ENCODE data around the gene FOSB. TPM values are rescaled to one million over a fixed set of nuclear protein-coding genes. Genes with fewer than 3 reads are reported as not detected.

The FOSB gene
- total RNA-seq, 1 experiment from 2014 or later = 1.9 TPM

DNA sequence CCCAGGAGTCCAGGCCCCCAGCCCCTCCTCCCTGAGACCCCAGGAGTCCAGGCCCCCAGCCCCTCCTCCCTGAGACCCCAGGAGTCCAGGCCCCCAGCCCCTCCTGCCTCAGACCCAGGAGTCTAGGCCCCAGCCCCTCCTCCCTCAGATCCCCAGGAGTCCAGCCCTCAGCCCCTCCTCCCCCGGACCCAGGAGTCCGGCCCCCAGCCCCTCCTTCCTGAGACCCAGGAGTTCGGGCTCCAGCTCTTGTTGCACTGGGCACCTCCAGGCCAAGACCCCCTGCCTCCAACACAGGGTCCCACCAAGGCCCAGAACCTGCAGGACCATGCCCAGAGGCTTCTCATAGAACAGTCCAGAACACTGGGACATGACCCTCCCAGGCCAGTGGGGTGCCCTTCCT is 47.9 kb upstream of the FOSB start:
- no TSS peak for BruUV-seq (replicated peaks)
- Histone ChIP-seq H3K4me1 (ENCODE audit: insufficient read depth, low read length, poor library complexity, severe bottlenecking) (peaks cover 8% of the 10 kb centered on the region), H3K4me3 (ENCODE audit: low read depth, low read length, poor library complexity, severe bottlenecking) (no peak overlapping the region), H3K36me3 (ENCODE audit: insufficient read depth, low read length, poor library complexity, severe bottlenecking) (peaks cover 37% of the 10 kb centered on the region), H3K9me3 (ENCODE audit: low read depth, low read length, poor library complexity, severe bottlenecking) (no peaks in the 10 kb centered on the region), H3K27me3 (replicated peaks; ENCODE audit: insufficient read depth, low read depth, low read length, poor library complexity) (no peaks in the 10 kb centered on the region), H3K27ac (ENCODE audit: low read depth, low read length, poor library complexity, severe bottlenecking) (no peak overlapping the region)
- no peak for DNase-seq (ENCODE audit: low spot score)
- TF ChIP-seq, protein P1, sequence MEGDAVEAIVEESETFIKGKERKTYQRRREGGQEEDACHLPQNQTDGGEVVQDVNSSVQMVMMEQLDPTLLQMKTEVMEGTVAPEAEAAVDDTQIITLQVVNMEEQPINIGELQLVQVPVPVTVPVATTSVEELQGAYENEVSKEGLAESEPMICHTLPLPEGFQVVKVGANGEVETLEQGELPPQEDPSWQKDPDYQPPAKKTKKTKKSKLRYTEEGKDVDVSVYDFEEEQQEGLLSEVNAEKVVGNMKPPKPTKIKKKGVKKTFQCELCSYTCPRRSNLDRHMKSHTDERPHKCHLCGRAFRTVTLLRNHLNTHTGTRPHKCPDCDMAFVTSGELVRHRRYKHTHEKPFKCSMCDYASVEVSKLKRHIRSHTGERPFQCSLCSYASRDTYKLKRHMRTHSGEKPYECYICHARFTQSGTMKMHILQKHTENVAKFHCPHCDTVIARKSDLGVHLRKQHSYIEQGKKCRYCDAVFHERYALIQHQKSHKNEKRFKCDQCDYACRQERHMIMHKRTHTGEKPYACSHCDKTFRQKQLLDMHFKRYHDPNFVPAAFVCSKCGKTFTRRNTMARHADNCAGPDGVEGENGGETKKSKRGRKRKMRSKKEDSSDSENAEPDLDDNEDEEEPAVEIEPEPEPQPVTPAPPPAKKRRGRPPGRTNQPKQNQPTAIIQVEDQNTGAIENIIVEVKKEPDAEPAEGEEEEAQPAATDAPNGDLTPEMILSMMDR (conservative IDR thresholded peaks at IDR 0.05; ENCODE audit: low read depth, low read length) = no peak
- TF ChIP-seq EZH2 (IDR thresholded peaks at IDR 0.05; ENCODE audit: borderline replicate concordance, low read depth, low read length, poor library complexity, severe bottlenecking) = no peak
- POLR2A ChIA-PET (ENCODE audit: low non-redundant PET) = no interaction called here
- intact Hi-C loops (cut with micrococcal nuclease; ENCODE audit: unreplicated experiment) = no loop called here
- CTCF ChIA-PET = no interaction called here

DNA sequence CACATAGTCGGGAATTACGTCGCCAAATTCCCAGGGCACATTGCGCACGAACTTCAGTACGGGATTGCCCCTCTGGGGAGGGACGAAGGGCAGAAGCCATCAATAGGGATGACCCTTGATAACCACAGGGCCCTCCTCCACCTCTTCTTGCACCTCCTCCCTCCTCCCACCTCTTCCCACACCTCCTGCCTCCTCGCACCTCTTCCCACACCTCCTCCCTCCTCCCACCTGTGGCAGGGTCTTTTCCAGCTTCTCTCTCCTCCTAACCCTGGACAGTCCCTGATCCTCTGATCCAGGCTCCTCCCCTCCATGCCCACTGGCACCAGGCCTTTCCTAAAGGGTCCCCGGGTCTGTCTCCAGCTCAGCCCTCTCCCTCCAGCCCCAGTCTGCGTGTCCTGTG is 47.4 kb upstream of the FOSB start:
- Histone ChIP-seq H3K36me3 (ENCODE audit: insufficient read depth, low read length, poor library complexity, severe bottlenecking) (peaks cover 37% of the 10 kb centered on the region), H3K4me1 (ENCODE audit: insufficient read depth, low read length, poor library complexity, severe bottlenecking) (peaks cover 12% of the 10 kb centered on the region), H3K9me3 (ENCODE audit: low read depth, low read length, poor library complexity, severe bottlenecking) (no peaks in the 10 kb centered on the region), H3K4me3 (ENCODE audit: low read depth, low read length, poor library complexity, severe bottlenecking) (no peak overlapping the region), H3K27me3 (replicated peaks; ENCODE audit: insufficient read depth, low read depth, low read length, poor library complexity) (no peaks in the 10 kb centered on the region), H3K27ac (ENCODE audit: low read depth, low read length, poor library complexity, severe bottlenecking) (no peak overlapping the region)
- no peak for DNase-seq (ENCODE audit: low spot score)
- ChIA-PET POLR2A (ENCODE audit: low non-redundant PET) (no interaction called here), CTCF (no interaction called here)
- no TSS peak for BruUV-seq (replicated peaks)
- TF ChIP-seq, protein P1 (conservative IDR thresholded peaks at IDR 0.05; ENCODE audit: low read depth, low read length) = no peak
- TF ChIP-seq EZH2 (IDR thresholded peaks at IDR 0.05; ENCODE audit: borderline replicate concordance, low read depth, low read length, poor library complexity, severe bottlenecking) = no peak
- intact Hi-C loops (cut with micrococcal nuclease; ENCODE audit: unreplicated experiment) = no loop called here

DNA sequence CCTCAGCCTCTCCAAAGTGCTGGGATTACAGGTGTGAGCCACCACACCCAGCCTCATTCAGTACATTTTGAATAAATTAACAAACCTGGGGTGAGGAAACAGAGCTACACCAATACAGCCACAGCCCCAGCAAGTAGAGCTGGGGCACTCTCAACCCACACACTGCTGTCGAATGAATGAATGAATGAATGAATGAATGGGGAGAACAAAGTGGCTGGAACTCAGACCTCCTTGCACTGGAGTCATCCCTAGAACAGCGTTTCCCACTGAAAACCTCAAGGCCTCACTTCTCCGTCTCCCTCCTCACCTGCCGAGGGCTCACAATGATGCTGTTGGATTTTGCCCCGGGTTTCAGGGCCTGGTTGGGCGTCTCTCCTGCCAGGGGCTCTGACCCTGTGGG is 46.9 kb upstream of the FOSB start:
- peaks cover 16% of the 10 kb centered on the region for H3K4me1 ChIP-seq (ENCODE audit: insufficient read depth, low read length, poor library complexity, severe bottlenecking)
- POLR2A ChIA-PET (ENCODE audit: low non-redundant PET) = no interaction called here
- no peak for TF ChIP-seq EZH2 (IDR thresholded peaks at IDR 0.05; ENCODE audit: borderline replicate concordance, low read depth, low read length, poor library complexity, severe bottlenecking)
- H3K27me3 ChIP-seq (replicated peaks; ENCODE audit: insufficient read depth, low read depth, low read length, poor library complexity) = no peaks in the 10 kb centered on the region
- no peak for DNase-seq (ENCODE audit: low spot score)
- H3K9me3 ChIP-seq (ENCODE audit: low read depth, low read length, poor library complexity, severe bottlenecking) = no peaks in the 10 kb centered on the region
- no TSS peak for BruUV-seq (replicated peaks)
- H3K4me3 ChIP-seq (ENCODE audit: low read depth, low read length, poor library complexity, severe bottlenecking) = no peak overlapping the region
- CTCF ChIA-PET = no interaction called here
- intact Hi-C loops (cut with micrococcal nuclease; ENCODE audit: unreplicated experiment) = no loop called here
- no peak overlapping the region for H3K27ac ChIP-seq (ENCODE audit: low read depth, low read length, poor library complexity, severe bottlenecking)
- H3K36me3 ChIP-seq (ENCODE audit: insufficient read depth, low read length, poor library complexity, severe bottlenecking) = peaks cover 35% of the 10 kb centered on the region

DNA sequence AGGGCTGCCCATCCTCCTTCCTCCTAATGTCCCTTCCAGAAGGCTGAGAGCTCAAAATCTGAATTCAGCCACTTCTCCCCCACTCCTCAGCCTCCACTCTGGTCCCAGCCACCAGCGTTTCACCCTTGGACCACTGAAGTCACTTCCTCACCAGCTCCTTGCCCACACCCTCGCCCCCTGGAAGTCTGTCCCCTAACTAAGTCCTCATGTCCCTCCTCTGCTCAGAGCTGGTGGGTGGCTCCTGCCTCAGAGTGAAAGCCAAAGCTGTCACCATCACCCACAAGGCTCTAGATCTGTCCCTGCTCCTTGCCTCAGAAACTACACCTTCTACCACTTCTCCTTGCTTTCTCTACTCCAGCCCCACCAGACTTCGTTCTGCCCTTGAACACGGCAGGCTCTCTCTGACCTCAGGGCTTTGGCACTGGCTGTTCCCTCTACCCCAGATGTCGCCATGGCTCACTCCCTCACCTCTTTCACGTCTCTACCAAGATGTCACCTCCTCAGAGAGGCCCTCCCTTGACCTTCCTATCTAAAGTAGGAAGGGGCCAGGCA is 45.8 kb upstream of the FOSB start:
- POLR2A ChIA-PET (ENCODE audit: low non-redundant PET) = no interaction called here
- no peak for DNase-seq (ENCODE audit: low spot score)
- peaks cover 31% of the 10 kb centered on the region for H3K36me3 ChIP-seq (ENCODE audit: insufficient read depth, low read length, poor library complexity, severe bottlenecking)
- no peaks in the 10 kb centered on the region for H3K9me3 ChIP-seq (ENCODE audit: low read depth, low read length, poor library complexity, severe bottlenecking)
- H3K4me1 ChIP-seq (ENCODE audit: insufficient read depth, low read length, poor library complexity, severe bottlenecking) = peaks cover 16% of the 10 kb centered on the region
- no TSS peak for BruUV-seq (replicated peaks)
- TF ChIP-seq EZH2 (IDR thresholded peaks at IDR 0.05; ENCODE audit: borderline replicate concordance, low read depth, low read length, poor library complexity, severe bottlenecking) = no peak
- TF ChIP-seq, protein P1 (conservative IDR thresholded peaks at IDR 0.05; ENCODE audit: low read depth, low read length) = no peak
- H3K27ac ChIP-seq (ENCODE audit: low read depth, low read length, poor library complexity, severe bottlenecking) = peak overlapping the region; percentile 45
- H3K4me3 ChIP-seq (ENCODE audit: low read depth, low read length, poor library complexity, severe bottlenecking) = no peak overlapping the region
- CTCF ChIA-PET = no interaction called here
- intact Hi-C loops (cut with micrococcal nuclease; ENCODE audit: unreplicated experiment) = no loop called here
- H3K27me3 ChIP-seq (replicated peaks; ENCODE audit: insufficient read depth, low read depth, low read length, poor library complexity) = no peaks in the 10 kb centered on the region

All from A673 (cell line).